Type B pancreatic cell (in vitro differentiated cells): Measurements from ENCODE around the gene URB1. TPM values are rescaled to one million over a fixed set of nuclear protein-coding genes. Genes with fewer than 3 reads are reported as not detected.

Experiments used
- DNase-seq: peaks from one replicate; pipeline ENCODE4 v3.0.0; 2021; ENCODE audit warnings: mixed read lengths; ENCODE audit not compliant: unreplicated experiment; ENCODE audit errors: extremely low spot score
- H3K27ac Mint-ChIP-seq: 2 replicates; pipeline ENCODE4 v1.8.0; 2021; ENCODE audit warnings: mild to moderate bottlenecking, mixed read lengths
- H3K27me3 Mint-ChIP-seq: 2 replicates; pipeline ENCODE4 v1.8.0; 2021; ENCODE audit warnings: mixed read lengths
- H3K36me3 Mint-ChIP-seq: 2 replicates; pipeline ENCODE4 v1.8.0; 2021; ENCODE audit warnings: mixed read lengths
- H3K4me1 Mint-ChIP-seq: one replicate; pipeline ENCODE4 v1.8.0; 2021; ENCODE audit warnings: mixed read lengths; ENCODE audit not compliant: unreplicated experiment
- H3K4me3 Mint-ChIP-seq: 2 replicates; pipeline ENCODE4 v1.8.0; 2021; ENCODE audit warnings: mild to moderate bottlenecking, mixed read lengths
- H3K9me3 Mint-ChIP-seq: 2 replicates; pipeline ENCODE4 v1.8.0; 2021; ENCODE audit warnings: mixed read lengths
- CTCF ChIP-seq: fragments of 200-600 bp; sonication (generic); conservative IDR thresholded peaks from 2 replicates; pipeline ENCODE4 v1.5.0; 2021; ENCODE audit warnings: antibody characterized with exemption, mild to moderate bottlenecking
- total RNA-seq: library from RNA; stranded (reverse); gene quantifications from 2 replicates; pipeline ENCODE4 v1.2.1, GENCODE V29; 2021; ENCODE audit warnings: low replicate concordance

Gene URB1
- total RNA-seq, 1 donor from 2014 or later, result 19.9 TPM

- no peak overlapping the region for H3K4me3 Mint-ChIP-seq
- H3K27me3 Mint-ChIP-seq, result no peaks in the 10 kb centered on the region
- H3K36me3 Mint-ChIP-seq, result peaks cover 50% of the 10 kb centered on the region
- H3K27ac Mint-ChIP-seq, result no peak overlapping the region
- peaks cover 5% of the 10 kb centered on the region for H3K9me3 Mint-ChIP-seq
- DNase-seq, result no peak
- no peak for TF ChIP-seq CTCF
- no peaks in the 10 kb centered on the region for H3K4me1 Mint-ChIP-seq
Observed at GRCh38 chr21:32346951-32347350, 45.9 kb downstream of the URB1 start.

GRCh38 chr21:32340863-32341848 lies 51.7 kb downstream of the URB1 start:
- Mint-ChIP-seq H3K4me3 (no peak overlapping the region), H3K9me3 (peaks cover 8% of the 10 kb centered on the region), H3K36me3 (peaks cover 53% of the 10 kb centered on the region), H3K27me3 (no peaks in the 10 kb centered on the region), H3K4me1 (peaks cover 6% of the 10 kb centered on the region), H3K27ac (no peak overlapping the region)
- no peak for TF ChIP-seq CTCF
- DNase-seq, result no peak

- Mint-ChIP-seq H3K27ac (peak overlapping the region; percentile 55), H3K36me3 (peaks cover 40% of the 10 kb centered on the region), H3K27me3 (no peaks in the 10 kb centered on the region), H3K4me1 (peaks cover 20% of the 10 kb centered on the region), H3K9me3 (peaks cover 3% of the 10 kb centered on the region), H3K4me3 (no peak overlapping the region)
- TF ChIP-seq CTCF, result no peak
- DNase-seq, result no peak
Observed at GRCh38 chr21:32338209-32338921, 54.4 kb downstream of the URB1 start.

- no peak for TF ChIP-seq CTCF
- H3K36me3 Mint-ChIP-seq, result peaks cover 45% of the 10 kb centered on the region
- DNase-seq, result no peak
- H3K9me3 Mint-ChIP-seq, result peaks cover 3% of the 10 kb centered on the region
- no peaks in the 10 kb centered on the region for H3K27me3 Mint-ChIP-seq
- H3K27ac Mint-ChIP-seq, result peak overlapping the region; percentile 62
- H3K4me1 Mint-ChIP-seq, result peaks cover 20% of the 10 kb centered on the region
- H3K4me3 Mint-ChIP-seq, result no peak overlapping the region
Observed at GRCh38 chr21:32337206-32337605, 55.6 kb downstream of the URB1 start.

- Mint-ChIP-seq H3K27ac (peak overlapping the region; percentile 62), H3K36me3 (peaks cover 46% of the 10 kb centered on the region), H3K27me3 (no peaks in the 10 kb centered on the region), H3K4me3 (no peak overlapping the region), H3K9me3 (peaks cover 3% of the 10 kb centered on the region), H3K4me1 (peaks cover 20% of the 10 kb centered on the region)
- TF ChIP-seq CTCF, result no peak
- DNase-seq, result no peak
Observed at GRCh38 chr21:32336711-32337110, 56.1 kb downstream of the URB1 start.
